Astrocyte of the cerebellum (primary cell): ENCODE data around the gene MLLT10.

ENCODE experiments used
- DNase-seq: peaks from one replicate; pipeline ENCODE4 v3.0.0-alpha.2; 2011; ENCODE audit warnings: low read depth
- H3K4me3 ChIP-seq: 2 replicates; pipeline ENCODE4 v1.5.1; 2011; ENCODE audit warnings: mild to moderate bottlenecking, low read depth, low read length, moderate library complexity
- in situ Hi-C: cut with HindIII; loops from 2 replicates; pipeline ENCODE4 v1.10.0; 2017; ENCODE audit warnings: low sequenced_read_pairs
- TF ChIP-seq, protein P1 (sequence below): IDR thresholded peaks from 2 replicates; pipeline ENCODE4 v1.5.1; 2012; ENCODE audit warnings: low read length, low read depth, moderate library complexity, mild to moderate bottlenecking; ENCODE audit errors: missing control alignments

Gene MLLT10

GRCh38 chr10:21512573-21513404 is 21.2 kb upstream of the MLLT10 start:
- in situ Hi-C loops, result loop anchor here (25.0 kb wide), 2 partner anchors 225 to 425 kb away; no protein-coding TSS in a partner anchor
- TF ChIP-seq, protein P1, sequence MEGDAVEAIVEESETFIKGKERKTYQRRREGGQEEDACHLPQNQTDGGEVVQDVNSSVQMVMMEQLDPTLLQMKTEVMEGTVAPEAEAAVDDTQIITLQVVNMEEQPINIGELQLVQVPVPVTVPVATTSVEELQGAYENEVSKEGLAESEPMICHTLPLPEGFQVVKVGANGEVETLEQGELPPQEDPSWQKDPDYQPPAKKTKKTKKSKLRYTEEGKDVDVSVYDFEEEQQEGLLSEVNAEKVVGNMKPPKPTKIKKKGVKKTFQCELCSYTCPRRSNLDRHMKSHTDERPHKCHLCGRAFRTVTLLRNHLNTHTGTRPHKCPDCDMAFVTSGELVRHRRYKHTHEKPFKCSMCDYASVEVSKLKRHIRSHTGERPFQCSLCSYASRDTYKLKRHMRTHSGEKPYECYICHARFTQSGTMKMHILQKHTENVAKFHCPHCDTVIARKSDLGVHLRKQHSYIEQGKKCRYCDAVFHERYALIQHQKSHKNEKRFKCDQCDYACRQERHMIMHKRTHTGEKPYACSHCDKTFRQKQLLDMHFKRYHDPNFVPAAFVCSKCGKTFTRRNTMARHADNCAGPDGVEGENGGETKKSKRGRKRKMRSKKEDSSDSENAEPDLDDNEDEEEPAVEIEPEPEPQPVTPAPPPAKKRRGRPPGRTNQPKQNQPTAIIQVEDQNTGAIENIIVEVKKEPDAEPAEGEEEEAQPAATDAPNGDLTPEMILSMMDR, result no peak
- DNase-seq, result no peak
- peak overlapping the region; percentile 57 for H3K4me3 ChIP-seq

- H3K4me3 ChIP-seq, result peak overlapping the region; percentile 57
- no peak for DNase-seq
- TF ChIP-seq, protein P1, result no peak
- in situ Hi-C loops, result loop anchor here (25.0 kb wide), 2 partner anchors 226 to 426 kb away; no protein-coding TSS in a partner anchor
These were observed 20.6 kb upstream of the MLLT10 start for GRCh38 chr10:21513405-21513788.

DNA sequence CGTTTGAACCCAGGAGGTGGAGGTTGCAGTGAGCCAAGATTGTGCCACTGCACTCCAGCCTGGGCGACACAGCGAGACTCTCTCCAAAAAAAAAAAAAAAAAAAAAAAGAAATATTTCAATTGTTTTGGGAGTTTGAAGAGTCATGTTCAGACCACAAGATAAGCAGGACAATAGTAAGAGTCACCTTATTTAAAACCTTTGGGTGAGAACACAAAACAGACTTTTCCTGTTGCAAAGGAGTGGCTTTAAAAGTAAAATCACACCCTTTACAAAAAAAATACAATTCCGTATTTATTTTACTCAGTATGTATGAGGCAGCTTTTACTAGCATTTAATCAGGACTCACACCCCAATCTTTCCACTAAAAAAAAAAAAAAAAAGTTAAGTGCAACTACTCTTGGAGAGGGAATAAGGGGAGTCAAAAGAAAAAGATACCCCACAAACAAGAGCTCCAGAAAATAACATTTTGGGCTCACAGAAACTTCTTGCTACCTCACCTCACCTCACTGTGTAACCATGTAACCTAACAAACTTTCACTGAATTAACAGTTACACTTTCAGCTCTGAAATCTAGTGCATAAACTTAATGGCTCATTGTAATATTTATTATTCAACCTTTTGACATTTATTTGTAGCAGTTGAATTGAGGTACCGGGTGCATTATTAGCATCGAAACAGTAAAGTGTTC is 19.8 kb upstream of the MLLT10 start:
- H3K4me3 ChIP-seq, result peak overlapping the region; percentile 57

GRCh38 chr10:21514818-21515351 is 19.1 kb upstream of the MLLT10 start:
- DNase-seq, result no peak
- TF ChIP-seq, protein P1, result no peak
- peak overlapping the region; percentile 57 for H3K4me3 ChIP-seq
- in situ Hi-C loops, result loop anchor here (25.0 kb wide), 2 partner anchors 228 to 428 kb away; no protein-coding TSS in a partner anchor

More for the DNA sequence above, 19.8 kb upstream of the MLLT10 start:
- in situ Hi-C loops, result loop anchor here (25.0 kb wide), 2 partner anchors 227 to 427 kb away; no protein-coding TSS in a partner anchor
- TF ChIP-seq, protein P1, result no peak
- DNase-seq, result no peak

DNA sequence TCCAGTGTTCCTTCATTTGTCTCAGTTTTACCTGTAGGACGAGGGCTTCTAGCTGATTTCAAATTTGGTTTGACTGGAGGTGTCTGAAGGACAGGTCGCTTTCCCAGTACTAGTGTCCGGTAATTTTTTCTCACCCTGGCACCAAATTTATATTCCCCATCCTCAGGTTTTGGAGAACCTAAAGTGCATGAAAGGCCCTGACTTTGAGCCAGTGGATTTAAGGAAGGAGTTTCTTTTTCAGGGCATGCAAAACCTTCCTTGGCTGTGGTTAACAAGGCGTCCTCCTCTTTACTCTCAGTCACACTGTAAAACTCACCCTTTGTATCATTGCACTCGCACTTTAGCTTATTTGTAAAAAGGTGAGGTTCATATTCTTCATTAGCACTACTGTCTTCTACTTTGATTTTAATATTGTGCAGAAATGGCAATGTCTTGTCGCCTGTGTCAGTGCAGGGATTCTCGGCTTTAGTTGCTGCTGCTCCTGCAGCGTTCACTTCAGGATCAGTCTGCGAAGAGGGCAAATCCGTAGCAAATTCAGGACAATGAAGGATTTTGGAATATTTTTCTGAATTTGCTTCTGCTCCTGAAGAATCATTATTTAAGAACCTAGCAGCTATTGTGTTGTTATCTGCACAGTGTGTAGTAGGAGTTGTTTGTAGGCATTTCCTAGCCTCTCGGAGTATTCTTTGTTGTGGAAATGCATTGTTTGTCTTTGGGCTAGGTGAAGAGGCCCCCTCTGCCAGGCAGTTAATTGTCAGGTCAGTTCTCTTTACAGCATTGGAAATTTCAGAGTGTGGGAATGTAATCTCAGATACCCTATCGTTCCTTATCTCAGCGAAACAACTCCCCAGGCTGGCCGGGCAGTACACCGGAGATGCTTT is 18.4 kb upstream of the MLLT10 start:
- in situ Hi-C loops, result loop anchor here (25.0 kb wide), 2 partner anchors 228 to 428 kb away; no protein-coding TSS in a partner anchor
- no peak for DNase-seq
- TF ChIP-seq, protein P1, result no peak
- peak overlapping the region; percentile 57 for H3K4me3 ChIP-seq
